HK-2 (cell line): Measurements from ENCODE around the gene PCLO.

ENCODE experiments used
- DNase-seq: peaks from one replicate; pipeline ENCODE4 v3.0.0-alpha.2; 2018; ENCODE audit not compliant: unreplicated experiment

Gene PCLO

GRCh38 chr7:82839063-82839462 lies 323.6 kb downstream of the PCLO start:
- no peak for DNase-seq

- DNase-seq = no peak
These were observed 324.4 kb downstream of the PCLO start for GRCh38 chr7:82838314-82838713.

GRCh38 chr7:82823073-82823472 lies 339.6 kb downstream of the PCLO start:
- DNase-seq = no peak

GRCh38 chr7:82821037-82821436 lies 341.6 kb downstream of the PCLO start:
- no peak for DNase-seq

GRCh38 chr7:82818171-82818570 lies 344.5 kb downstream of the PCLO start:
- DNase-seq = no peak

GRCh38 chr7:82816272-82816671 lies 346.4 kb downstream of the PCLO start:
- no peak for DNase-seq

GRCh38 chr7:82810558-82811259 lies 352.0 kb downstream of the PCLO start:
- DNase-seq = no peak

GRCh38 chr7:82808633-82809032 lies 354.1 kb downstream of the PCLO start:
- no peak for DNase-seq

GRCh38 chr7:82805527-82805960 lies 357.1 kb downstream of the PCLO start:
- peak; percentile 61 for DNase-seq

- no peak for DNase-seq
These were observed 359.3 kb downstream of the PCLO start for GRCh38 chr7:82803411-82803810.

- DNase-seq = no peak
These were observed 372.6 kb downstream of the PCLO start for GRCh38 chr7:82789883-82790609.

GRCh38 chr7:82778021-82778420 lies 384.7 kb downstream of the PCLO start:
- DNase-seq = no peak

GRCh38 chr7:82762880-82763279 lies 399.8 kb downstream of the PCLO start:
- DNase-seq = no peak

GRCh38 chr7:82760831-82761230 lies 401.9 kb downstream of the PCLO start:
- no peak for DNase-seq

- no peak for DNase-seq
These were observed 402.6 kb downstream of the PCLO start for GRCh38 chr7:82760074-82760473.

- DNase-seq = no peak
These were observed 406.8 kb downstream of the PCLO start for GRCh38 chr7:82755705-82756551.

GRCh38 chr7:82750007-82750406 lies 412.7 kb downstream of the PCLO start:
- no peak for DNase-seq

- no peak for DNase-seq
These were observed 416.9 kb downstream of the PCLO start for GRCh38 chr7:82745820-82746219.

- peak; percentile 44 for DNase-seq
These were observed 417.6 kb downstream of the PCLO start for GRCh38 chr7:82745117-82745516.

- DNase-seq = no peak
These were observed 420.5 kb downstream of the PCLO start for GRCh38 chr7:82742163-82742562.

GRCh38 chr7:82741493-82741892 lies 421.2 kb downstream of the PCLO start:
- no peak for DNase-seq

GRCh38 chr7:82740246-82740848 lies 422.3 kb downstream of the PCLO start:
- DNase-seq = peak; percentile 55
